GM11168 (cell line): Measurements from ENCODE around the gene RAB25.
"Not testable (repeated sequence)": the region's sequence is repeated elsewhere in the genome, so short reads cannot be mapped to it uniquely, and the experiment has no call there.

Source experiments
- in situ Hi-C: fragments of 300-500 bp; cut with MboI; formaldehyde crosslinking; loops from one replicate; pipeline ENCODE4 v1.12.0; 2022; ENCODE audit warnings: low sequenced_read_pairs; ENCODE audit not compliant: unreplicated experiment

The RAB25 gene

GRCh38 chr1:156054500-156055280 lies 6.3 kb upstream of the RAB25 start, which contains the start of gene LAMTOR2:
TSS of gene LAMTOR2 (plus strand) at chr1:156054782. CDS start at chr1:156054890, 108 bp downstream.
- in situ Hi-C loops, result no loop called here

- in situ Hi-C loops, result no loop called here
Measured at GRCh38 chr1:156055281-156056048, 5.5 kb upstream of the RAB25 start.

GRCh38 chr1:156056326-156056849 lies 4.6 kb upstream of the RAB25 start:
- in situ Hi-C loops, result no loop called here

GRCh38 chr1:156062189-156062588 lies 1.2 kb downstream of the RAB25 start:
- in situ Hi-C loops, result no loop called here

- in situ Hi-C loops, result no loop called here
Measured at GRCh38 chr1:156063997-156064285, 3.0 kb downstream of the RAB25 start.

GRCh38 chr1:156064615-156065014 lies 3.7 kb downstream of the RAB25 start:
- in situ Hi-C loops, result no loop called here

GRCh38 chr1:156065212-156065611 lies 4.3 kb downstream of the RAB25 start:
- in situ Hi-C loops, result no loop called here

GRCh38 chr1:156065871-156066270 lies 4.9 kb downstream of the RAB25 start:
- in situ Hi-C loops, result no loop called here

- in situ Hi-C loops, result no loop called here
Measured at GRCh38 chr1:156067262-156067661, 6.3 kb downstream of the RAB25 start.

- in situ Hi-C loops, result no loop called here
Measured at GRCh38 chr1:156069490-156070455, 8.8 kb downstream of the RAB25 start.

- in situ Hi-C loops, result no loop called here
Measured at GRCh38 chr1:156070548-156070947, 9.6 kb downstream of the RAB25 start.

GRCh38 chr1:156071332-156071816 lies 10.4 kb downstream of the RAB25 start:
- in situ Hi-C loops, result not testable (repeated sequence)

- in situ Hi-C loops, result no loop called here
Measured at GRCh38 chr1:156072251-156072650, 11.3 kb downstream of the RAB25 start.

GRCh38 chr1:156073110-156073687 lies 12.2 kb downstream of the RAB25 start:
- in situ Hi-C loops, result no loop called here

GRCh38 chr1:156073740-156074139 lies 12.8 kb downstream of the RAB25 start:
- in situ Hi-C loops, result no loop called here

GRCh38 chr1:156074661-156075060 lies 13.7 kb downstream of the RAB25 start:
- in situ Hi-C loops, result no loop called here

GRCh38 chr1:156075162-156075561 lies 14.2 kb downstream of the RAB25 start:
- in situ Hi-C loops, result no loop called here

- in situ Hi-C loops, result no loop called here
Measured at GRCh38 chr1:156075775-156076204, 14.8 kb downstream of the RAB25 start.

- in situ Hi-C loops, result no loop called here
Measured at GRCh38 chr1:156076609-156077429, 15.9 kb downstream of the RAB25 start.
